Activated effector memory CD4-positive, alpha-beta T cell treated with anti-CD3 and anti-CD28 coated beads, Interleukin-2, amount 50 U/mL, for 16 hours (primary cell): ENCODE measurements around the gene TCIRG1.
A peak's percentile ranks its signal among the peaks of the same experiment; 100 is the strongest.

Experiments used
- DNase-seq: peaks from one replicate; pipeline ENCODE4 v3.0.0-alpha.2; 2020

Gene TCIRG1

GRCh38 chr11:68019486-68019885 lies 19.3 kb upstream of the TCIRG1 start:
- no peak for DNase-seq

- no peak for DNase-seq
Measured at GRCh38 chr11:68020575-68020974, 18.2 kb upstream of the TCIRG1 start.

GRCh38 chr11:68021167-68021787 lies 17.5 kb upstream of the TCIRG1 start:
- DNase-seq: no peak

GRCh38 chr11:68022531-68022930 lies 16.3 kb upstream of the TCIRG1 start:
- DNase-seq: no peak

GRCh38 chr11:68024508-68024907 lies 14.3 kb upstream of the TCIRG1 start:
- DNase-seq: no peak

GRCh38 chr11:68025047-68025446 lies 13.8 kb upstream of the TCIRG1 start:
- no peak for DNase-seq

GRCh38 chr11:68026391-68027105 lies 12.3 kb upstream of the TCIRG1 start:
- no peak for DNase-seq

- no peak for DNase-seq
Measured at GRCh38 chr11:68027667-68028066, 11.2 kb upstream of the TCIRG1 start.

- no peak for DNase-seq
Measured at GRCh38 chr11:68028802-68029545, 9.9 kb upstream of the TCIRG1 start.

- peak; percentile 99 for DNase-seq
Measured at GRCh38 chr11:68030318-68031143, 8.3 kb upstream of the TCIRG1 start, which contains the start of gene NDUFS8. Gene NDUFS8 (plus strand): TSS chr11:68030681. CDS start chr11:68032152, 1,471 bp downstream.

- DNase-seq: no peak
Measured at GRCh38 chr11:68031144-68031464, 7.7 kb upstream of the TCIRG1 start.

- no peak for DNase-seq
Measured at GRCh38 chr11:68032003-68032402, 6.8 kb upstream of the TCIRG1 start.

- DNase-seq: no peak
Measured at GRCh38 chr11:68032997-68033707, 5.7 kb upstream of the TCIRG1 start.

GRCh38 chr11:68033708-68034045 lies 5.1 kb upstream of the TCIRG1 start:
- no peak for DNase-seq

- DNase-seq: no peak
Measured at GRCh38 chr11:68035266-68035876, 3.5 kb upstream of the TCIRG1 start.

GRCh38 chr11:68036141-68036716 lies 2.6 kb upstream of the TCIRG1 start:
- DNase-seq: no peak

GRCh38 chr11:68036717-68037239 lies 2.0 kb upstream of the TCIRG1 start:
- DNase-seq: no peak

- no peak for DNase-seq
Measured at GRCh38 chr11:68037411-68038225, 1.2 kb upstream of the TCIRG1 start.

GRCh38 chr11:68038226-68038717 lies 553 bp upstream of the TCIRG1 start:
- DNase-seq: no peak

- DNase-seq: peak; percentile 65
Measured at GRCh38 chr11:68039526-68040086, 781 bp downstream of the TCIRG1 start.
